ENCODE measurements around the gene CTSC.

- TF ChIP-seq POLR2A (IDR thresholded peaks at IDR 0.05), result no peak
- no peak for TF ChIP-seq CTCF (IDR thresholded peaks at IDR 0.05)
Measured at GRCh38 chr11:88315981-88316441, 21.5 kb downstream of the CTSC start.
